Esophagus muscularis mucosa (tissue), 4 donors: Measurements from ENCODE around the gene RNF145. TPM values are rescaled to one million over a fixed set of nuclear protein-coding genes. Genes with fewer than 3 reads are reported as not detected.

Experiments
- DNase-seq: peaks from one replicate; pipeline ENCODE4 v3.0.0-alpha.2; 2017; ENCODE audit errors: extremely low spot score
- H3K27ac ChIP-seq, 4 donors: fragments of 200-600 bp; sonication (generic); replicated peaks in 1 of 4; 1 replicate in 3 of 4; 2 replicates in 1 of 4; pipeline ENCODE4 v1.5.1; 2016 to 2019; ENCODE audit warnings: mild to moderate bottlenecking in 1 of 4
- H3K27me3 ChIP-seq, 4 donors: fragments of 200-600 bp; sonication (generic); one replicate each; pipeline versions ENCODE4 v1.5.1 to v1.6.0; 2016 to 2019
- H3K36me3 ChIP-seq, 4 donors: fragments of 200-600 bp; sonication (generic); one replicate each; pipeline ENCODE4 v1.5.1; 2016 to 2019
- H3K4me1 ChIP-seq, 4 donors: fragments of 200-600 bp; sonication (generic); one replicate each; pipeline ENCODE4 v1.5.1; 2016 to 2019
- H3K4me3 ChIP-seq, 4 donors: fragments of 200-600 bp; sonication (generic); 1 replicate in 2 of 4; 2 replicates in 2 of 4; pipeline ENCODE4 v1.5.1; 2016 to 2019; ENCODE audit warnings: mild to moderate bottlenecking in 4 of 4, moderate library complexity in 1 of 4
- H3K9me3 ChIP-seq, 4 donors: fragments of 200-600 bp; sonication (generic); 1 replicate in 3 of 4; 2 replicates in 1 of 4; pipeline ENCODE4 v1.5.1; 2016 to 2019
- EP300 ChIP-seq: sonication (generic); formaldehyde crosslinking; IDR thresholded peaks from one replicate; pipeline ENCODE4 v1.6.1; 2017; ENCODE audit warnings: antibody characterized with exemption
- POLR2A ChIP-seq: fragments of 450-650 bp; IDR thresholded peaks from one replicate; pipeline ENCODE4 v1.6.1; 2017; ENCODE audit warnings: antibody characterized with exemption, moderate library complexity, mild to moderate bottlenecking, low read depth
- POLR2AphosphoS5 ChIP-seq, 2 donors: sonication (generic); formaldehyde crosslinking; IDR thresholded peaks; one replicate each; pipeline ENCODE4 v1.6.1; 2017; ENCODE audit warnings: antibody characterized with exemption in 2 of 2
- WGBS: methylation state at CpG from one replicate; pipeline ENCODE4 v1.1.5; 2018; 5-methylcytosine and 5-hydroxymethylcytosine counted together
- intact Hi-C: fragments of 100-400 bp; cut with DNase I; formaldehyde crosslinking; loops from one replicate; pipeline ENCODE4 v1.15.1; 2023
- total RNA-seq, 4 donors: library from RNA; depleted of rRNA; stranded (reverse); fragments of >200 nt; gene quantifications; one replicate each; pipeline versions ENCODE4 v1.1.0 to v1.2.1, GENCODE V29; 2016
- TF ChIP-seq, protein P1 (sequence below), 3 experiments: fragments of 200-600 bp in 2 of 3; fragments of 450-650 bp in 1 of 3; sonication (generic) in 2 of 3; IDR thresholded peaks; one replicate each; pipeline ENCODE4 v1.5.1; 2017 to 2019; ENCODE audit warnings: antibody characterized with exemption in 3 of 3, mild to moderate bottlenecking in 2 of 3, moderate library complexity in 1 of 3

Gene RNF145
- total RNA-seq, 4 donors from 2014 or later: 50.5 to 84.1 (median 63.9) TPM

DNA sequence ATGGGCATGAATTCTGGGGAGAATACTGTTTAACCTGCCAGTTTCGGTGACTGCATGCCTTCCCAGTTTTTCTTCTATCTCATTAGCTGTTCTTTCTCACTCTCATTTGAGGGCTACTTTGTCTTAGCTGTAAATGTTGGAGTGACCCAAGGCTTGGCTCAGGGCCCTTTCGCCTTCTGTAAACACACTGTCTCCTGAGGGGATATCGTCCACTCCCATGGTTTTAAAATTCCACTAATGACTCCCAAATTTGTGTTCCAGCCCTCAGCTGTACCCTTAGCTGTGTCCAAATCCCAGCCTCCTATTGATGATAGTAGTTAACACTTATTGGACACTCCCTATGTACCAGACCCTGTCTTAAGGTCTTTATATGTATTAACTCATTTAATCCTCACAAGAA, 14.1 kb upstream of the RNF145 start:
- intact Hi-C loops: no loop called here
- no peak overlapping the region for H3K4me3 ChIP-seq
- TF ChIP-seq POLR2A (no peak), POLR2AphosphoS5 (IDR thresholded peaks at IDR 0.05) (no peak), EP300 (no peak)
- TF ChIP-seq, protein P1, sequence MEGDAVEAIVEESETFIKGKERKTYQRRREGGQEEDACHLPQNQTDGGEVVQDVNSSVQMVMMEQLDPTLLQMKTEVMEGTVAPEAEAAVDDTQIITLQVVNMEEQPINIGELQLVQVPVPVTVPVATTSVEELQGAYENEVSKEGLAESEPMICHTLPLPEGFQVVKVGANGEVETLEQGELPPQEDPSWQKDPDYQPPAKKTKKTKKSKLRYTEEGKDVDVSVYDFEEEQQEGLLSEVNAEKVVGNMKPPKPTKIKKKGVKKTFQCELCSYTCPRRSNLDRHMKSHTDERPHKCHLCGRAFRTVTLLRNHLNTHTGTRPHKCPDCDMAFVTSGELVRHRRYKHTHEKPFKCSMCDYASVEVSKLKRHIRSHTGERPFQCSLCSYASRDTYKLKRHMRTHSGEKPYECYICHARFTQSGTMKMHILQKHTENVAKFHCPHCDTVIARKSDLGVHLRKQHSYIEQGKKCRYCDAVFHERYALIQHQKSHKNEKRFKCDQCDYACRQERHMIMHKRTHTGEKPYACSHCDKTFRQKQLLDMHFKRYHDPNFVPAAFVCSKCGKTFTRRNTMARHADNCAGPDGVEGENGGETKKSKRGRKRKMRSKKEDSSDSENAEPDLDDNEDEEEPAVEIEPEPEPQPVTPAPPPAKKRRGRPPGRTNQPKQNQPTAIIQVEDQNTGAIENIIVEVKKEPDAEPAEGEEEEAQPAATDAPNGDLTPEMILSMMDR (IDR thresholded peaks at IDR 0.05): no peak
- H3K27ac ChIP-seq: no peak overlapping the region
- no peaks in the 10 kb centered on the region for H3K4me1 ChIP-seq
- no peaks in the 10 kb centered on the region for H3K36me3 ChIP-seq
- no peaks in the 10 kb centered on the region for H3K9me3 ChIP-seq
- peaks cover 0 to 3% (median 0%) of the 10 kb centered on the region in 4 donors for H3K27me3 ChIP-seq
- no peak for DNase-seq
- WGBS: 72% methylated on average over 3 of the region's 3 CpGs

DNA sequence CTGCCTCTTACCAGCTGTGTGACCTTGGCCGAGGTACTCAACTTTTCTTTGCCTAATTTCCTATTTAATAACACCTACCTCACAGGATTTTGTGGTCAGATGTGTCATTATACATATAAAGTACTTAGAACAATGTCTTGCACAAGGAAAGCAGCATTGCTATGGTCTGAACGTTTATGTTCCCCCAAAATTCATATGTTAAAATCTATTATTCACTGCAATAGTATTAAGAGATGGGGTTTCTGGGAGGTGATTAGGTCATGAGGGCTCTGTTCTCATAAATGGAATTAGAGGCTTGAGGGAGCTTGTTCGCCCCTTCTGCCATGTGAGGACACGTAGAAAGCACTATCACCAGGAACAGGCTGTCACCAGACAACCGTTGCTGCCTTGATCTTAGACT, 10.9 kb upstream of the RNF145 start:
- H3K36me3 ChIP-seq: no peaks in the 10 kb centered on the region
- peaks cover 0 to 2% (median 0%) of the 10 kb centered on the region in 4 donors for H3K27me3 ChIP-seq
- no peak for TF ChIP-seq EP300
- TF ChIP-seq, protein P1 (IDR thresholded peaks at IDR 0.05): no peak
- TF ChIP-seq POLR2A: no peak
- no peak for TF ChIP-seq POLR2AphosphoS5 (IDR thresholded peaks at IDR 0.05)
- H3K4me3 ChIP-seq: no peak overlapping the region
- no peaks in the 10 kb centered on the region for H3K9me3 ChIP-seq
- no peak overlapping the region for H3K27ac ChIP-seq
- intact Hi-C loops: no loop called here
- no peak for DNase-seq
- WGBS: 79% methylated on average over 5 of the region's 5 CpGs
- no peaks in the 10 kb centered on the region for H3K4me1 ChIP-seq

DNA sequence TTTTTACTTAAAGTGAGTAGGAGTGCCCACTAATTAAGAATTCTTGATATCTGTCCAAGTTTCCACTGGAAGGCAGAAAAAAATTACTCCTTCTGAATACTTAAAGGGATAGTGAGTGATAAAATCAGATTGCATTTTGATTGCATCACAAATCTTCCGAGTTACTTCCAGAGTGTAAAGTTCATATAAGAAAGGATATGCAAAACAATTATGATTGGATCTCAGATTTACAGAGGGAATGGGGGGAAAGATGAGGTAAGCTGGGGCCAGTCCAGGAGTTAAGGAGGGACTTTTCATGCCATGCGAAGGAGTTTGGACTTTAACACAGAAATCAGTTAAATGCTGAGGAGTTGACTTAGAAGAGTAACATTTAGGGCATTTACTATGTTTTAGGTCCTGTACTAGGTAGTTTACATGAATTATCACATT, 9.3 kb upstream of the RNF145 start:
- Histone ChIP-seq H3K4me3 (no peak overlapping the region), H3K36me3 (no peaks in the 10 kb centered on the region), H3K27ac (no peak overlapping the region), H3K4me1 (no peaks in the 10 kb centered on the region), H3K9me3 (no peaks in the 10 kb centered on the region), H3K27me3 (no peaks in the 10 kb centered on the region)
- TF ChIP-seq POLR2A (no peak), EP300 (no peak), POLR2AphosphoS5 (IDR thresholded peaks at IDR 0.05) (no peak)
- TF ChIP-seq, protein P1 (IDR thresholded peaks at IDR 0.05): no peak
- 76% methylated on average over 2 of the region's 2 CpGs for WGBS
- intact Hi-C loops: no loop called here
- no peak for DNase-seq

- 80% methylated on average over 2 of the region's 2 CpGs for WGBS
- intact Hi-C loops: no loop called here
- Histone ChIP-seq H3K27me3 (no peaks in the 10 kb centered on the region), H3K36me3 (no peaks in the 10 kb centered on the region), H3K4me3 (no peak overlapping the region), H3K4me1 (no peaks in the 10 kb centered on the region), H3K9me3 (no peaks in the 10 kb centered on the region), H3K27ac (no peak overlapping the region)
- DNase-seq: no peak
- TF ChIP-seq EP300 (no peak), POLR2AphosphoS5 (IDR thresholded peaks at IDR 0.05) (no peak), POLR2A (no peak)
- TF ChIP-seq, protein P1 (IDR thresholded peaks at IDR 0.05): no peak
Observed at GRCh38 chr5:159217236-159217635, 7.9 kb upstream of the RNF145 start.

GRCh38 chr5:159216454-159216853, 7.1 kb upstream of the RNF145 start:
- intact Hi-C loops: no loop called here
- no peaks in the 10 kb centered on the region for H3K9me3 ChIP-seq
- no peak for DNase-seq
- no peaks in the 10 kb centered on the region for H3K36me3 ChIP-seq
- H3K4me3 ChIP-seq: no peak overlapping the region
- H3K27ac ChIP-seq: no peak overlapping the region
- TF ChIP-seq, protein P1 (IDR thresholded peaks at IDR 0.05): no peak
- TF ChIP-seq POLR2A (no peak), EP300 (no peak), POLR2AphosphoS5 (IDR thresholded peaks at IDR 0.05) (no peak)
- 80% methylated on average over 2 of the region's 2 CpGs for WGBS
- no peaks in the 10 kb centered on the region for H3K4me1 ChIP-seq
- no peaks in the 10 kb centered on the region for H3K27me3 ChIP-seq
